Neural progenitor cell (in vitro differentiated cells): ENCODE data around the gene DNAL4. TPM values are rescaled to one million over a fixed set of nuclear protein-coding genes. Genes with fewer than 3 reads are reported as not detected.

Experiments
- DNase-seq: peaks from one replicate; pipeline ENCODE4 v3.0.0-alpha.2; 2016; ENCODE audit warnings: low spot score
- H2AFZ ChIP-seq: fragments of 200-600 bp; sonication (generic); replicated peaks from 2 replicates; pipeline ENCODE4 v1.6.1; 2016; ENCODE audit warnings: antibody characterized with exemption
- H3F3A ChIP-seq: fragments of 200-600 bp; sonication (generic); 2 replicates; pipeline ENCODE4 v1.6.1; 2016; ENCODE audit warnings: antibody characterized with exemption, low read depth
- H3K27ac ChIP-seq: fragments of 200-600 bp; sonication (generic); 2 replicates; pipeline ENCODE4 v1.5.1; 2016; ENCODE audit warnings: mild to moderate bottlenecking
- H3K27me3 ChIP-seq: fragments of 200-600 bp; sonication (generic); 2 replicates; pipeline ENCODE4 v1.6.1; 2016; ENCODE audit warnings: mild to moderate bottlenecking, moderate library complexity
- H3K36me3 ChIP-seq: fragments of 200-600 bp; sonication (generic); 2 replicates; pipeline ENCODE4 v1.5.1; 2016
- H3K4me1 ChIP-seq: fragments of 200-600 bp; sonication (generic); 2 replicates; pipeline ENCODE4 v1.6.1; 2016; ENCODE audit warnings: mixed run types
- H3K4me2 ChIP-seq: fragments of 200-600 bp; sonication (generic); 2 replicates; pipeline ENCODE4 v1.6.1; 2016
- H3K4me3 ChIP-seq: fragments of 200-600 bp; sonication (generic); 2 replicates; pipeline ENCODE4 v1.5.1; 2016
- H3K79me2 ChIP-seq: fragments of 200-600 bp; sonication (generic); 2 replicates; pipeline ENCODE4 v1.6.1; 2016; ENCODE audit warnings: low read depth
- H3K9ac ChIP-seq: fragments of 200-600 bp; sonication (generic); 2 replicates; pipeline ENCODE4 v1.6.1; 2016
- H3K9me3 ChIP-seq: fragments of 200-600 bp; sonication (generic); 2 replicates; pipeline ENCODE4 v1.5.1; 2016; ENCODE audit warnings: low read depth
- H4K20me1 ChIP-seq: fragments of 200-600 bp; sonication (generic); 2 replicates; pipeline ENCODE4 v1.6.1; 2016; ENCODE audit warnings: low read depth
- H3K27ac Mint-ChIP-seq: 3 replicates; pipeline ENCODE4 v1.8.0; 2021; ENCODE audit warnings: mixed read lengths
- H3K27me3 Mint-ChIP-seq: 2 replicates; pipeline ENCODE4 v1.8.0; 2022; ENCODE audit warnings: low read depth, mild to moderate bottlenecking, inconsistent platforms, moderate library complexity, mixed read lengths; ENCODE audit not compliant: insufficient read depth
- H3K36me3 Mint-ChIP-seq: 3 replicates; pipeline ENCODE4 v1.8.0; 2021; ENCODE audit warnings: mixed read lengths
- H3K4me1 Mint-ChIP-seq: 3 replicates; pipeline ENCODE4 v1.8.0; 2021; ENCODE audit warnings: mixed read lengths
- H3K4me3 Mint-ChIP-seq: 3 replicates; pipeline ENCODE4 v1.8.0; 2021; ENCODE audit warnings: mild to moderate bottlenecking, moderate library complexity, mixed read lengths
- H3K9me3 Mint-ChIP-seq: 3 replicates; pipeline ENCODE4 v1.8.0; 2020; ENCODE audit warnings: mixed read lengths
- EZH2 ChIP-seq: fragments of 200-600 bp; sonication (generic); IDR thresholded peaks from 2 replicates; pipeline ENCODE4 v1.6.1; 2017; ENCODE audit warnings: antibody characterized with exemption, mild to moderate bottlenecking, moderate library complexity
- EZH2phosphoT487 ChIP-seq: fragments of 200-600 bp; sonication (generic); IDR thresholded peaks from 2 replicates; pipeline ENCODE4 v1.6.1; 2017; ENCODE audit warnings: antibody characterized with exemption
- total RNA-seq: library from RNA; depleted of rRNA; stranded (reverse); fragments of >200 nt; gene quantifications from 2 replicates; pipeline ENCODE4 v1.2.3, GENCODE V29; 2015; ENCODE audit warnings: low replicate concordance
- TF ChIP-seq, protein P1 (sequence below): fragments of 200-600 bp; sonication (generic); IDR thresholded peaks from 2 replicates; pipeline ENCODE4 v1.5.1; 2017; ENCODE audit warnings: antibody characterized with exemption, mild to moderate bottlenecking

Gene DNAL4
- total RNA-seq, 1 donor from 2014 or later = 10.7 TPM

DNA sequence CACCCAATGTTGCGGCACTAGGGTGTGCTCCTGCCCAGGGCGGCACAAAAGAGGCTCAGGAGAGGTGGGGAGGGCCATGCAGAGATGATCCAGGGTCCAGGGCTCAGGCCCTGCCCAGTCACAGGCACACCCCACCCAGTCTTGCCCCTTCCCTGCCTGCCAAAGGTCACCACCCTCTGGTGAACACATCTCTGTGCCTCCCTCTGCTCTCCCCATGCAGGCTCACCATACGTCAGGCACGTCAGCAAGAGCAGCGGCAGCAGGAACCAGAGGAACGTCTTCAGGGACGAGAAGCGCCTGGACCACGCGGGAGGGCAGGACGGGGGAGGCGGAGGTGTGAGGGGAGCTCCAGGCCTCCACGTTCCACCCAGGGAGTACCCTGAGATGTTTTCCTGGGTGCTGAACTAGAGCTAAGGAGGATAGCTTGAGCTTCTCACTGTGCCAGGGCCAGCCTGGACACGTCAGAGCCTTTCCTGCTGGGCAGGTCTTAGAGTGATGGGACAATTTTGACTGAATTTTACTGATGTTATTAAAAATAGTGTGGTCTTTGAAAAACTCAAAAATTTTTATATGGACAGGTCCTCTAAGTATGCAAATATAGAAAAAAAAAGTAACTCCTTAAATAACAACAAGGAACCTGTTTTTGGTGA is 45.3 kb downstream of the DNAL4 start:
- H3K4me3 ChIP-seq = no peak overlapping the region
- H2AFZ ChIP-seq = no peak overlapping the region
- no peak for DNase-seq
- no peak overlapping the region for H3K27ac ChIP-seq
- Mint-ChIP-seq H3K36me3 (peaks cover 19% of the 10 kb centered on the region), H3K27me3 (peaks cover 5% of the 10 kb centered on the region), H3K9me3 (no peaks in the 10 kb centered on the region), H3K4me3 (no peak overlapping the region), H3K27ac (no peak overlapping the region), H3K4me1 (no peaks in the 10 kb centered on the region)
- H3K79me2 ChIP-seq = no peaks in the 10 kb centered on the region
- H3K9ac ChIP-seq = no peak overlapping the region
- no peaks in the 10 kb centered on the region for H3K9me3 ChIP-seq
- TF ChIP-seq EZH2phosphoT487 (no peak), EZH2 (no peak)
- TF ChIP-seq, protein P1, sequence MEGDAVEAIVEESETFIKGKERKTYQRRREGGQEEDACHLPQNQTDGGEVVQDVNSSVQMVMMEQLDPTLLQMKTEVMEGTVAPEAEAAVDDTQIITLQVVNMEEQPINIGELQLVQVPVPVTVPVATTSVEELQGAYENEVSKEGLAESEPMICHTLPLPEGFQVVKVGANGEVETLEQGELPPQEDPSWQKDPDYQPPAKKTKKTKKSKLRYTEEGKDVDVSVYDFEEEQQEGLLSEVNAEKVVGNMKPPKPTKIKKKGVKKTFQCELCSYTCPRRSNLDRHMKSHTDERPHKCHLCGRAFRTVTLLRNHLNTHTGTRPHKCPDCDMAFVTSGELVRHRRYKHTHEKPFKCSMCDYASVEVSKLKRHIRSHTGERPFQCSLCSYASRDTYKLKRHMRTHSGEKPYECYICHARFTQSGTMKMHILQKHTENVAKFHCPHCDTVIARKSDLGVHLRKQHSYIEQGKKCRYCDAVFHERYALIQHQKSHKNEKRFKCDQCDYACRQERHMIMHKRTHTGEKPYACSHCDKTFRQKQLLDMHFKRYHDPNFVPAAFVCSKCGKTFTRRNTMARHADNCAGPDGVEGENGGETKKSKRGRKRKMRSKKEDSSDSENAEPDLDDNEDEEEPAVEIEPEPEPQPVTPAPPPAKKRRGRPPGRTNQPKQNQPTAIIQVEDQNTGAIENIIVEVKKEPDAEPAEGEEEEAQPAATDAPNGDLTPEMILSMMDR = no peak
- no peaks in the 10 kb centered on the region for H3K27me3 ChIP-seq
- H3F3A ChIP-seq = peaks cover 1% of the 10 kb centered on the region
- no peaks in the 10 kb centered on the region for H3K36me3 ChIP-seq
- no peak overlapping the region for H3K4me2 ChIP-seq
- no peaks in the 10 kb centered on the region for H3K4me1 ChIP-seq
- peaks cover 4% of the 10 kb centered on the region for H4K20me1 ChIP-seq

GRCh38 chr22:38745676-38746460 is 48.1 kb downstream of the DNAL4 start:
- no peaks in the 10 kb centered on the region for H3K9me3 Mint-ChIP-seq

DNA sequence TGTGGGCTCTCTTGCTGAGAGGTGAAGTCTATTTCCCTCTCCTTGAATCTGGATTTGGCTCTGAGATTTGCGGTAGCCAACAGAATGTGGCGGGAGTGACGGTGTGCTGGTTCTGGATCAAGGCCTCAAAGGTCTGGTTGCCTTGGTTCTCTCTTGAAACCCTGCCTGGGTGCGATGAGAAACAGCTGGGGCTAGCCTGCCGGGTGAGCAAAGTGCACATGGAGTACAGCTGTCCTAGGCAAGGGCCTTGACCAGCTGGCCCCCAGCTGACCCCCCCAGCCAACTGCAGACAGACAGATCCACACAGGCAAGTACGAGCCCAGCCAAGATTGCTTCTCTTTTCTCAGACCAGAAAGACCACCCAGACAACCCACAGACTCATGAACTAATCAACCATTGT is 49.0 kb downstream of the DNAL4 start:
- no peak overlapping the region for H3K27ac ChIP-seq
- no peaks in the 10 kb centered on the region for H4K20me1 ChIP-seq
- no peaks in the 10 kb centered on the region for H3K4me1 ChIP-seq
- no peaks in the 10 kb centered on the region for H3K9me3 ChIP-seq
- no peaks in the 10 kb centered on the region for H3K27me3 Mint-ChIP-seq
- no peak overlapping the region for H3K4me3 Mint-ChIP-seq
- no peak overlapping the region for H3K4me2 ChIP-seq
- no peaks in the 10 kb centered on the region for H3F3A ChIP-seq
- no peak overlapping the region for H3K4me3 ChIP-seq
- no peak for DNase-seq
- H3K36me3 ChIP-seq = no peaks in the 10 kb centered on the region
- H3K79me2 ChIP-seq = no peaks in the 10 kb centered on the region
- no peaks in the 10 kb centered on the region for H3K27me3 ChIP-seq
- no peaks in the 10 kb centered on the region for H3K4me1 Mint-ChIP-seq
- TF ChIP-seq EZH2phosphoT487 (no peak), EZH2 (no peak)
- TF ChIP-seq, protein P1 = no peak
- H3K9me3 Mint-ChIP-seq = no peaks in the 10 kb centered on the region
- H3K9ac ChIP-seq = no peak overlapping the region
- H3K36me3 Mint-ChIP-seq = peaks cover 20% of the 10 kb centered on the region
- no peak overlapping the region for H2AFZ ChIP-seq
- H3K27ac Mint-ChIP-seq = no peak overlapping the region

More at GRCh38 chr22:38745676-38746460, 48.1 kb downstream of the DNAL4 start:
- H3K9ac ChIP-seq = no peak overlapping the region
- H3K4me3 ChIP-seq = no peak overlapping the region
- Mint-ChIP-seq H3K4me3 (no peak overlapping the region), H3K36me3 (peaks cover 25% of the 10 kb centered on the region), H3K27ac (no peak overlapping the region), H3K4me1 (no peaks in the 10 kb centered on the region), H3K27me3 (no peaks in the 10 kb centered on the region)
- no peaks in the 10 kb centered on the region for H4K20me1 ChIP-seq
- H3F3A ChIP-seq = no peaks in the 10 kb centered on the region
- no peak for DNase-seq
- no peak overlapping the region for H3K4me2 ChIP-seq
- no peak overlapping the region for H2AFZ ChIP-seq
- H3K9me3 ChIP-seq = no peaks in the 10 kb centered on the region
- H3K27ac ChIP-seq = no peak overlapping the region
- no peaks in the 10 kb centered on the region for H3K27me3 ChIP-seq
- H3K36me3 ChIP-seq = no peaks in the 10 kb centered on the region
- no peaks in the 10 kb centered on the region for H3K79me2 ChIP-seq
- TF ChIP-seq EZH2phosphoT487 = no peak
- no peak for TF ChIP-seq EZH2
- TF ChIP-seq, protein P1 = no peak
- H3K4me1 ChIP-seq = no peaks in the 10 kb centered on the region
